Measurements from ENCODE around the gene SCARB1.

The SCARB1 gene

GRCh38 chr12:124861898-124862676, 1.6 kb downstream of the SCARB1 start:
- DNase-seq, result no peak

- no peak for DNase-seq
Measured at GRCh38 chr12:124861492-124861891, 2.2 kb downstream of the SCARB1 start.

GRCh38 chr12:124857921-124858461, 5.7 kb downstream of the SCARB1 start:
- DNase-seq, result no peak

GRCh38 chr12:124856842-124857178, 6.9 kb downstream of the SCARB1 start:
- no peak for DNase-seq

GRCh38 chr12:124856132-124856841, 7.4 kb downstream of the SCARB1 start:
- no peak for DNase-seq

GRCh38 chr12:124855275-124855957, 8.2 kb downstream of the SCARB1 start:
- DNase-seq, result no peak

- no peak for DNase-seq
Measured at GRCh38 chr12:124854637-124855184, 9.0 kb downstream of the SCARB1 start.

- no peak for DNase-seq
Measured at GRCh38 chr12:124853781-124854636, 9.7 kb downstream of the SCARB1 start.

GRCh38 chr12:124852911-124853427, 10.7 kb downstream of the SCARB1 start:
- DNase-seq, result no peak

- no peak for DNase-seq
Measured at GRCh38 chr12:124852329-124852831, 11.3 kb downstream of the SCARB1 start.

GRCh38 chr12:124851342-124851741, 12.3 kb downstream of the SCARB1 start:
- DNase-seq, result no peak

GRCh38 chr12:124849382-124849781, 14.3 kb downstream of the SCARB1 start:
- no peak for DNase-seq

GRCh38 chr12:124848621-124849380, 14.9 kb downstream of the SCARB1 start:
- DNase-seq, result no peak

- DNase-seq, result no peak
Measured at GRCh38 chr12:124847113-124848074, 16.3 kb downstream of the SCARB1 start.

GRCh38 chr12:124844411-124845397, 19.0 kb downstream of the SCARB1 start:
- no peak for DNase-seq

- DNase-seq, result no peak
Measured at GRCh38 chr12:124842800-124843510, 20.7 kb downstream of the SCARB1 start.

GRCh38 chr12:124842073-124842749, 21.5 kb downstream of the SCARB1 start:
- DNase-seq, result no peak
